ENCODE results near the gene UBR3.

Gene UBR3

GRCh38 chr2:169975221-169975620, 148.0 kb downstream of the UBR3 start (continued):
- TF ChIP-seq ZNF830 (tag by site-specific recombination; IDR thresholded peaks at IDR 0.05; ENCODE audit: low read depth), result no peak
- TF ChIP-seq, protein P1, sequence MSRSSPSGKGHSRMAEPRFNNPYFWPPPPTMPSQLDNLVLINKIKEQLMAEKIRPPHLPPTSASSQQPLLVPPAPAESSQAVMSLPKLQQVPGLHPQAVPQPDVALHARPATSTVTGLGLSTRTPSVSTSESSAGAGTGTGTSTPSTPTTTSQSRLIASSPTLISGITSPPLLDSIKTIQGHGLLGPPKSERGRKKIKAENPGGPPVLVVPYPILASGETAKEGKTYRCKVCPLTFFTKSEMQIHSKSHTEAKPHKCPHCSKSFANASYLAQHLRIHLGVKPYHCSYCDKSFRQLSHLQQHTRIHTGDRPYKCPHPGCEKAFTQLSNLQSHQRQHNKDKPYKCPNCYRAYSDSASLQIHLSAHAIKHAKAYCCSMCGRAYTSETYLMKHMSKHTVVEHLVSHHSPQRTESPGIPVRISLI (tag by site-specific recombination; IDR thresholded peaks at IDR 0.05), result no peak
- no peak for TF ChIP-seq ZNF624 (tag by site-specific recombination; IDR thresholded peaks at IDR 0.05)
- no peak for TF ChIP-seq ZNF610 (tag by site-specific recombination; IDR thresholded peaks at IDR 0.05; ENCODE audit: borderline replicate concordance)
- TF ChIP-seq ZNF223 (tag by site-specific recombination; IDR thresholded peaks at IDR 0.05), result no peak
- no peak for TF ChIP-seq ZSCAN23 (tag by site-specific recombination; IDR thresholded peaks at IDR 0.05)

- H3K9me3 ChIP-seq (ENCODE audit: control insufficient read depth, insufficient read depth, low read depth, low read length), result no peaks in the 10 kb centered on the region
- no peaks in the 10 kb centered on the region for H3K4me1 ChIP-seq (ENCODE audit: control insufficient read depth, insufficient read depth, low read length)
- H3K36me3 ChIP-seq (ENCODE audit: control insufficient read depth in 2 of 2, insufficient read depth in 1 of 2, low read length in 2 of 2), result peaks cover 0 to 6% of the 10 kb centered on the region in 2 experiments; a peak in 1 of 3 replicates
- no peak overlapping the region for H3K4me3 ChIP-seq (ENCODE audit: low read depth, low read length)
- ChIA-PET CTCF (no interaction called here), POLR2A (no interaction called here)
- TF ChIP-seq ZNF335 (tag by site-specific recombination; conservative IDR thresholded peaks at IDR 0.05), result no peak
- TF ChIP-seq KLF9 (tag by site-specific recombination; IDR thresholded peaks at IDR 0.05; ENCODE audit: low read depth), result no peak
- TF ChIP-seq SETDB1 (IDR thresholded peaks at IDR 0.05; ENCODE audit: insufficient read length, low read length), result peak; percentile 96
- no peak for TF ChIP-seq GFI1B (tag by site-specific recombination; IDR thresholded peaks at IDR 0.05)
- peak; percentile 93 for TF ChIP-seq ZNF791 (tag by site-specific recombination; IDR thresholded peaks at IDR 0.05)
- TF ChIP-seq, protein P2, sequence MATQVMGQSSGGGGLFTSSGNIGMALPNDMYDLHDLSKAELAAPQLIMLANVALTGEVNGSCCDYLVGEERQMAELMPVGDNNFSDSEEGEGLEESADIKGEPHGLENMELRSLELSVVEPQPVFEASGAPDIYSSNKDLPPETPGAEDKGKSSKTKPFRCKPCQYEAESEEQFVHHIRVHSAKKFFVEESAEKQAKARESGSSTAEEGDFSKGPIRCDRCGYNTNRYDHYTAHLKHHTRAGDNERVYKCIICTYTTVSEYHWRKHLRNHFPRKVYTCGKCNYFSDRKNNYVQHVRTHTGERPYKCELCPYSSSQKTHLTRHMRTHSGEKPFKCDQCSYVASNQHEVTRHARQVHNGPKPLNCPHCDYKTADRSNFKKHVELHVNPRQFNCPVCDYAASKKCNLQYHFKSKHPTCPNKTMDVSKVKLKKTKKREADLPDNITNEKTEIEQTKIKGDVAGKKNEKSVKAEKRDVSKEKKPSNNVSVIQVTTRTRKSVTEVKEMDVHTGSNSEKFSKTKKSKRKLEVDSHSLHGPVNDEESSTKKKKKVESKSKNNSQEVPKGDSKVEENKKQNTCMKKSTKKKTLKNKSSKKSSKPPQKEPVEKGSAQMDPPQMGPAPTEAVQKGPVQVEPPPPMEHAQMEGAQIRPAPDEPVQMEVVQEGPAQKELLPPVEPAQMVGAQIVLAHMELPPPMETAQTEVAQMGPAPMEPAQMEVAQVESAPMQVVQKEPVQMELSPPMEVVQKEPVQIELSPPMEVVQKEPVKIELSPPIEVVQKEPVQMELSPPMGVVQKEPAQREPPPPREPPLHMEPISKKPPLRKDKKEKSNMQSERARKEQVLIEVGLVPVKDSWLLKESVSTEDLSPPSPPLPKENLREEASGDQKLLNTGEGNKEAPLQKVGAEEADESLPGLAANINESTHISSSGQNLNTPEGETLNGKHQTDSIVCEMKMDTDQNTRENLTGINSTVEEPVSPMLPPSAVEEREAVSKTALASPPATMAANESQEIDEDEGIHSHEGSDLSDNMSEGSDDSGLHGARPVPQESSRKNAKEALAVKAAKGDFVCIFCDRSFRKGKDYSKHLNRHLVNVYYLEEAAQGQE (tag by site-specific recombination; IDR thresholded peaks at IDR 0.05), result no peak
- no peak for TF ChIP-seq ZNF266 (tag by site-specific recombination; IDR thresholded peaks at IDR 0.05; ENCODE audit: low read depth)
- no peak for TF ChIP-seq ZNF354C (tag by site-specific recombination; IDR thresholded peaks at IDR 0.05; ENCODE audit: borderline replicate concordance, low read depth)
- no peak for TF ChIP-seq ZNF157 (tag by site-specific recombination; IDR thresholded peaks at IDR 0.05)
- no peak overlapping the region for H3K27ac ChIP-seq (ENCODE audit: extremely low read depth, low read depth, low read length)
Observed at GRCh38 chr2:169976335-169976851, 149.1 kb downstream of the UBR3 start.

- CTCF ChIA-PET, result no interaction called here
- Histone ChIP-seq H3K4me1 (ENCODE audit: control insufficient read depth, insufficient read depth, low read length) (no peaks in the 10 kb centered on the region), H3K4me3 (ENCODE audit: low read depth, low read length) (no peak overlapping the region), H3K9me3 (ENCODE audit: control insufficient read depth, insufficient read depth, low read depth, low read length) (no peaks in the 10 kb centered on the region), H3K27ac (ENCODE audit: extremely low read depth, low read depth, low read length) (no peak overlapping the region), H3K36me3 (ENCODE audit: control insufficient read depth in 2 of 2, insufficient read depth in 1 of 2, low read length in 2 of 2) (peaks cover 0 to 6% of the 10 kb centered on the region in 2 experiments; a peak in 1 of 3 replicates)
- POLR2A ChIA-PET, result no interaction called here
- no peak for TF ChIP-seq SCRT1 (tag by site-specific recombination; IDR thresholded peaks at IDR 0.05; ENCODE audit: borderline replicate concordance)
- TF ChIP-seq, protein P3, sequence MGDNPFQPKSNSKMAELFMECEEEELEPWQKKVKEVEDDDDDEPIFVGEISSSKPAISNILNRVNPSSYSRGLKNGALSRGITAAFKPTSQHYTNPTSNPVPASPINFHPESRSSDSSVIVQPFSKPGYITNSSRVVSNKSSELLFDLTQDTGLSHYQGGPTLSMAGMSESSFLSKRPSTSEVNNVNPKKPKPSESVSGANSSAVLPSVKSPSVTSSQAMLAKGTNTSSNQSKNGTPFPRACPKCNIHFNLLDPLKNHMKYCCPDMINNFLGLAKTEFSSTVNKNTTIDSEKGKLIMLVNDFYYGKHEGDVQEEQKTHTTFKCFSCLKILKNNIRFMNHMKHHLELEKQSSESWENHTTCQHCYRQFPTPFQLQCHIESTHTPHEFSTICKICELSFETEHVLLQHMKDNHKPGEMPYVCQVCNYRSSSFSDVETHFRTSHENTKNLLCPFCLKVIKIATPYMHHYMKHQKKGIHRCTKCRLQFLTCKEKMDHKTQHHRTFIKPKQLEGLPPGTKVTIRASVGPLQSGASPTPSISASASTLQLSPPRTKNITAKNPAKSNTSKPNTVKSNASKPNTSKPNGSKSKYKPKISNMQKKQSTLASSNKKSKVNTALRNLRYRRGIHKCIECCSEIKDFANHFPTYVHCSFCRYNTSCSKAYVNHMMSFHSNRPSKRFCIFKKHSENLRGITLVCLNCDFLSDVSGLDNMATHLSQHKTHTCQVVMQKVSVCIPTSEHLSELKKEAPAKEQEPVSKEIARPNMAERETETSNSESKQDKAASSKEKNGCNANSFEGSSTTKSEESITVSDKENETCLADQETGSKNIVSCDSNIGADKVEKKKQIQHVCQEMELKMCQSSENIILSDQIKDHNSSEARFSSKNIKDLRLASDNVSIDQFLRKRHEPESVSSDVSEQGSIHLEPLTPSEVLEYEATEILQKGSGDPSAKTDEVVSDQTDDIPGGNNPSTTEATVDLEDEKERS (tag by site-specific recombination; IDR thresholded peaks at IDR 0.05), result no peak
- TF ChIP-seq ZNF16 (tag by site-specific recombination; IDR thresholded peaks at IDR 0.05; ENCODE audit: low read depth), result no peak
- TF ChIP-seq ZNF175 (tag by site-specific recombination; IDR thresholded peaks at IDR 0.05), result no peak
- TF ChIP-seq, protein P4, sequence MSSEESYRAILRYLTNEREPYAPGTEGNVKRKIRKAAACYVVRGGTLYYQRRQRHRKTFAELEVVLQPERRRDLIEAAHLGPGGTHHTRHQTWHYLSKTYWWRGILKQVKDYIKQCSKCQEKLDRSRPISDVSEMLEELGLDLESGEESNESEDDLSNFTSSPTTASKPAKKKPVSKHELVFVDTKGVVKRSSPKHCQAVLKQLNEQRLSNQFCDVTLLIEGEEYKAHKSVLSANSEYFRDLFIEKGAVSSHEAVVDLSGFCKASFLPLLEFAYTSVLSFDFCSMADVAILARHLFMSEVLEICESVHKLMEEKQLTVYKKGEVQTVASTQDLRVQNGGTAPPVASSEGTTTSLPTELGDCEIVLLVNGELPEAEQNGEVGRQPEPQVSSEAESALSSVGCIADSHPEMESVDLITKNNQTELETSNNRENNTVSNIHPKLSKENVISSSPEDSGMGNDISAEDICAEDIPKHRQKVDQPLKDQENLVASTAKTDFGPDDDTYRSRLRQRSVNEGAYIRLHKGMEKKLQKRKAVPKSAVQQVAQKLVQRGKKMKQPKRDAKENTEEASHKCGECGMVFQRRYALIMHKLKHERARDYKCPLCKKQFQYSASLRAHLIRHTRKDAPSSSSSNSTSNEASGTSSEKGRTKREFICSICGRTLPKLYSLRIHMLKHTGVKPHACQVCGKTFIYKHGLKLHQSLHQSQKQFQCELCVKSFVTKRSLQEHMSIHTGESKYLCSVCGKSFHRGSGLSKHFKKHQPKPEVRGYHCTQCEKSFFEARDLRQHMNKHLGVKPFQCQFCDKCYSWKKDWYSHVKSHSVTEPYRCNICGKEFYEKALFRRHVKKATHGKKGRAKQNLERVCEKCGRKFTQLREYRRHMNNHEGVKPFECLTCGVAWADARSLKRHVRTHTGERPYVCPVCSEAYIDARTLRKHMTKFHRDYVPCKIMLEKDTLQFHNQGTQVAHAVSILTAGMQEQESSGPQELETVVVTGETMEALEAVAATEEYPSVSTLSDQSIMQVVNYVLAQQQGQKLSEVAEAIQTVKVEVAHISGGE (tag by site-specific recombination; conservative IDR thresholded peaks at IDR 0.05; ENCODE audit: low read depth), result no peak
- TF ChIP-seq ZNF324 (tag by site-specific recombination; IDR thresholded peaks at IDR 0.05), result no peak
- TF ChIP-seq SP2 (tag by site-specific recombination; IDR thresholded peaks at IDR 0.05), result no peak
- no peak for TF ChIP-seq ZNF311 (tag by site-specific recombination; IDR thresholded peaks at IDR 0.05; ENCODE audit: borderline replicate concordance)
- no peak for TF ChIP-seq ZXDB (tag by site-specific recombination; IDR thresholded peaks at IDR 0.05)
Observed at GRCh38 chr2:169977530-169977929, 150.3 kb downstream of the UBR3 start.
